GM12872 (cell line): ENCODE measurements around the gene C10orf71.

Experiments
- CTCF ChIP-seq: IDR thresholded peaks from 3 replicates; pipeline ENCODE4 v1.5.1; 2011; ENCODE audit warnings: low read depth, mild to moderate bottlenecking, low read length, moderate library complexity; ENCODE audit not compliant: insufficient read depth

C10orf71 gene

GRCh38 chr10:49362596-49363260 is 63.8 kb downstream of the C10orf71 start:
- TF ChIP-seq CTCF = no peak

GRCh38 chr10:49363309-49364031 is 64.5 kb downstream of the C10orf71 start:
- TF ChIP-seq CTCF = no peak

GRCh38 chr10:49364051-49364450 is 65.1 kb downstream of the C10orf71 start:
- TF ChIP-seq CTCF = no peak

GRCh38 chr10:49364747-49365146 is 65.8 kb downstream of the C10orf71 start:
- no peak for TF ChIP-seq CTCF

- TF ChIP-seq CTCF = no peak
These were observed 66.3 kb downstream of the C10orf71 start for GRCh38 chr10:49365275-49365674.

- no peak for TF ChIP-seq CTCF
These were observed 66.9 kb downstream of the C10orf71 start for GRCh38 chr10:49365675-49366415.

- no peak for TF ChIP-seq CTCF
These were observed 67.5 kb downstream of the C10orf71 start for GRCh38 chr10:49366460-49366859.
